ENCODE results near the gene ALG2.

GRCh38 chr9:99261923-99262322 lies 40.2 kb upstream of the ALG2 start:
- TF ChIP-seq ZNF777 (tag by site-specific recombination; IDR thresholded peaks at IDR 0.05; ENCODE audit: borderline replicate concordance) (no peak), ZNF174 (tag by site-specific recombination; IDR thresholded peaks at IDR 0.05) (no peak), ZIC2 (tag by site-specific recombination; IDR thresholded peaks at IDR 0.05) (no peak), RBAK (tag by site-specific recombination; IDR thresholded peaks at IDR 0.05) (no peak), IKZF3 (tag by site-specific recombination; IDR thresholded peaks at IDR 0.05) (no peak), ZEB2 (tag by site-specific recombination; IDR thresholded peaks at IDR 0.05) (no peak), SCRT1 (tag by site-specific recombination; IDR thresholded peaks at IDR 0.05; ENCODE audit: borderline replicate concordance) (no peak), ZNF146 (tag by site-specific recombination; IDR thresholded peaks at IDR 0.05) (no peak), TCF7L2 (IDR thresholded peaks at IDR 0.05; ENCODE audit: borderline replicate concordance, low read depth, low read length) (no peak), ZNF391 (tag by site-specific recombination; IDR thresholded peaks at IDR 0.05; ENCODE audit: borderline replicate concordance, low read depth) (no peak), KLF16 (tag by site-specific recombination; IDR thresholded peaks at IDR 0.05) (no peak)
- TF ChIP-seq, protein P1, sequence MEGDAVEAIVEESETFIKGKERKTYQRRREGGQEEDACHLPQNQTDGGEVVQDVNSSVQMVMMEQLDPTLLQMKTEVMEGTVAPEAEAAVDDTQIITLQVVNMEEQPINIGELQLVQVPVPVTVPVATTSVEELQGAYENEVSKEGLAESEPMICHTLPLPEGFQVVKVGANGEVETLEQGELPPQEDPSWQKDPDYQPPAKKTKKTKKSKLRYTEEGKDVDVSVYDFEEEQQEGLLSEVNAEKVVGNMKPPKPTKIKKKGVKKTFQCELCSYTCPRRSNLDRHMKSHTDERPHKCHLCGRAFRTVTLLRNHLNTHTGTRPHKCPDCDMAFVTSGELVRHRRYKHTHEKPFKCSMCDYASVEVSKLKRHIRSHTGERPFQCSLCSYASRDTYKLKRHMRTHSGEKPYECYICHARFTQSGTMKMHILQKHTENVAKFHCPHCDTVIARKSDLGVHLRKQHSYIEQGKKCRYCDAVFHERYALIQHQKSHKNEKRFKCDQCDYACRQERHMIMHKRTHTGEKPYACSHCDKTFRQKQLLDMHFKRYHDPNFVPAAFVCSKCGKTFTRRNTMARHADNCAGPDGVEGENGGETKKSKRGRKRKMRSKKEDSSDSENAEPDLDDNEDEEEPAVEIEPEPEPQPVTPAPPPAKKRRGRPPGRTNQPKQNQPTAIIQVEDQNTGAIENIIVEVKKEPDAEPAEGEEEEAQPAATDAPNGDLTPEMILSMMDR (tag by site-specific recombination; IDR thresholded peaks at IDR 0.05): no peak
